Activated naive CD4-positive, alpha-beta T cell treated with anti-CD3 and anti-CD28 coated beads for 36 hours (primary cell): ENCODE results near the gene GHRHR. TPM values are rescaled to one million over a fixed set of nuclear protein-coding genes. Genes with fewer than 3 reads are reported as not detected.

ENCODE experiments used
- CTCF ChIA-PET: fragments of 350-600 bp; sonication (Branson Sonifier 250); formaldehyde crosslinking; loops from one replicate; lab custom pipeline; 2021; ENCODE audit warnings: antibody characterized with exemption; lab: Charles Lee
- DNase-seq: peaks from one replicate; pipeline ENCODE4 v3.0.0-alpha.2; 2020
- H3K27ac Mint-ChIP-seq: one replicate; pipeline ENCODE4 v1.8.0; 2021; ENCODE audit warnings: mild to moderate bottlenecking, mixed read lengths
- H3K27me3 Mint-ChIP-seq: one replicate; pipeline ENCODE4 v1.8.0; 2021; ENCODE audit warnings: low read depth, mixed read lengths
- H3K36me3 Mint-ChIP-seq: one replicate; pipeline ENCODE4 v1.8.0; 2021; ENCODE audit warnings: low read depth, mixed read lengths
- H3K4me1 Mint-ChIP-seq: one replicate; pipeline ENCODE4 v1.8.0; 2021; ENCODE audit warnings: low read depth, mixed read lengths
- H3K4me3 Mint-ChIP-seq: one replicate; pipeline ENCODE4 v1.8.0; 2021; ENCODE audit warnings: mild to moderate bottlenecking, moderate library complexity, mixed read lengths
- H3K9me3 Mint-ChIP-seq: one replicate; pipeline ENCODE4 v1.8.0; 2021; ENCODE audit warnings: mixed read lengths
- intact Hi-C: fragments of 100-400 bp; cut with micrococcal nuclease; formaldehyde crosslinking; loops from one replicate; pipeline ENCODE4 v1.15.1; 2023
- total RNA-seq, 2 experiments: library from RNA; stranded (reverse); gene quantifications; one replicate each; pipeline ENCODE4 v1.2.3, GENCODE V29; 2021

Gene GHRHR
- not detected for total RNA-seq

DNA sequence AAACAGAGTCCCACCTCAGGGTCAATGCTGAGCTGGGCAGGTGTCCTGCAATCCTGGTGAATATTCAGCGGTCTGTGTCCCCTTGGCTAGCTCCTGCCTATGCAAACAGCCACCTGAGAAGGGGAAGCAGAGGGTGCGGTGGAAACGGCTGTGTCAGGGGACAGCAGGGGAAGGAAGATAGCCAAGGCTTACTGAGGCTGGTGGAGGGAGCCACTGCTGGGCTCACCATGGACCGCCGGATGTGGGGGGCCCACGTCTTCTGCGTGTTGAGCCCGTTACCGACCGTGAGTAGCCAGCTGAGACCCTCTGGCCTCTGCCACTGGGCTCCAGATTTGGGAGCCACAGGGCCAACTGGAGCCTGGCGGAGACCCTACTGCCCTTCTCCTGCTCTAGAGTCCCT is at the start of gene GHRHR:
GHRHR (plus strand) TSS at position 112 of the 400 bp plus-strand sequence; CDS start at position 228, 116 bp downstream.
- Mint-ChIP-seq H3K9me3 (no peaks in the 10 kb centered on the region), H3K27me3 (peaks cover 13% of the 10 kb centered on the region), H3K36me3 (no peaks in the 10 kb centered on the region), H3K27ac (no peak within 1 kb of the TSS), H3K4me1 (no peaks in the 10 kb centered on the region), H3K4me3 (no peak within 1 kb of the TSS)
- no peak for DNase-seq
- CTCF ChIA-PET, result interaction anchor here (1.6 kb wide), 1 partner anchor 25 kb away, joined by 3 read pairs; no protein-coding TSS in a partner anchor
- intact Hi-C loops, result no loop called here

DNA sequence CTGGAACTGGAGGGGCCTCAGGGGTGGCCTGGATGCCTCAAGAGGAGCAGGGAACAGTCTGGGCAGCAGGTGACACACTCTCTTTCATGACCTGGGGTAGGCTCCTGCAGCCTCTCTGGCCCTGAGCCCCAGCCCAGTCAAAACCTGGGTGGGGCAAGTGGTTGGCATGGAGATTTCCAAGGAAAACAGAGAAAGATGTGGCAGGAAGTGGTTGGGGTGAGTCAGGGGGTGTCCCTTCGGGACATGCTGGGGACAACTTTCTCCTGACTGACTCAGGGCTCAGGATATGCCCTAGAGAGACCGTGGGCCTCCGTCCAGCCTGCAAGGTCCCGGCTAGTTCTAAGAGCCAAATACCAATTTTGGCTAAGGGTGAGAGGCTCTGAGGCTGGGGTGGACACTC is 49.2 kb upstream of the GHRHR start:
- no peaks in the 10 kb centered on the region for H3K36me3 Mint-ChIP-seq
- H3K9me3 Mint-ChIP-seq, result no peaks in the 10 kb centered on the region
- H3K4me3 Mint-ChIP-seq, result no peak overlapping the region
- H3K4me1 Mint-ChIP-seq, result no peaks in the 10 kb centered on the region
- H3K27ac Mint-ChIP-seq, result no peak overlapping the region
- no peaks in the 10 kb centered on the region for H3K27me3 Mint-ChIP-seq
- intact Hi-C loops, result no loop called here
- peak; percentile 26 for DNase-seq
- CTCF ChIA-PET, result no interaction called here

DNA sequence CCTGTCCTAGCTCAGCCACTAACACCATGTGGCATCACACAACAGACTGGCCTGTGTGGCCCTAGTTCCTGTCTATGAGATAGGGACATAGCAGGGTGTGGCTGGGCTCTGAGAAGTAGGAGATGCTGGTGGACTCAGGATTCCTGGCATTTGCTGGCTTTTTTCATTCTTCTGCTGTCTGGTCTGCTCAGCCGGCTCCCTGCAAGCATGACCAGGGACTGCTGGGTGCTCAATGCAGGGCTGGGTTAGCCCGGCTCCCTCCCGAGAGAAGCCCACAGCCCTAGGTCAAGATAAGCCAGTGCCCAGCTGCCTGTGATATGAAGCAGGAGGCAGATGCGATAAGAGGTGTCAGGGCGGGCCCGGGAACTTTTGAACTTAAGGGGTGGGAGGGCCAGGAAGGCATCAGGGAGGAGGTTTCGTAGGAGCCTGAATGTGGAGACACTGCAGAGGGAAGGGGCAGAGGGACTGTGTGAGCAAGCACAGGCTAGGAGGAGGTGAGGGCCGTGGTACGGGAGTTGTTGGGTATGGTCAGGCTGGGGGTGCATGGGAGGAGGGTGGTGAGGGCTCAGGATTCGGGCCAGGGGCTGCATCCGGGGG is 48.6 kb upstream of the GHRHR start:
- H3K27ac Mint-ChIP-seq, result no peak overlapping the region
- no peak overlapping the region for H3K4me3 Mint-ChIP-seq
- intact Hi-C loops, result no loop called here
- CTCF ChIA-PET, result no interaction called here
- no peaks in the 10 kb centered on the region for H3K9me3 Mint-ChIP-seq
- no peaks in the 10 kb centered on the region for H3K27me3 Mint-ChIP-seq
- DNase-seq, result no peak
- H3K36me3 Mint-ChIP-seq, result no peaks in the 10 kb centered on the region
- no peaks in the 10 kb centered on the region for H3K4me1 Mint-ChIP-seq

DNA sequence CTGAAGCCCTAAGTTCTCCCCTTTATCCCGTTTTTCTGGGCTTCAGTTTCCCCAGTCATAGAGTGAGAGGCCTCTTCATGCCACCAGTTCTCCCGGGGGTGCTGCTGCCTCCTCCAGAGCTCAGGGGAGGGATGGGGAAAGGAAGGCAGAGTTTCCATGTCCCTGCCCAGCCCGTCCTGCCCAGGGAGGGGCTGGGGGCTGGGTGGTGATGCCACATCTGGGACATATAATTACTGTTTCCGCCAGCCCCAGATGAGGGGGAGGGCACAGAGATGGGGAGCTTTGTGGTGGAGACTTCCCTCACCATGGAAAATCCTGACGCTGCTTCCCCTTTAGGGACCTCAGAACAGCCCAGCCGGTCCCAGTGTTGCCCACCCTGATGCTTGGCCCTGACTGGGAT is 48.0 kb upstream of the GHRHR start:
- CTCF ChIA-PET, result no interaction called here
- intact Hi-C loops, result no loop called here

DNA sequence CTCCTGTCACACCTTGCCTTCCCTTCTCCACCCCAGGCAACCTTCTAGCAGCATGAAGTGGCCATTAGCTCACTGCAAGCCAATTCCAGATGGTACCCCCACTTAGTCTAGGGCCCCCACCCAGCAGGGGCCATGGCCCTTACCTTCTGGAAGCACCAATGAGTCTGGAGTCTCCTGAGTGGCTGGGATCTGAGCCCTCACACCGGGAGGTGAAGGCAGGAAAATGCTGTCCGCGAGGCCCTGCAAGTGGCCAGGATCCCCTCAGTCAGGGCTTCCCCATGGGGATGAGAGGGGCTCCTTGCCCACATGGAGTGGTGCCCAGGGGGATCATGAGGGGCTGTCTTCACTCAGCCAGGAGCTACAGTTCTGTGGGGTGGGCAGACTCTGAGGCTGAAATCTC is 47.5 kb upstream of the GHRHR start:
- Mint-ChIP-seq H3K9me3 (no peaks in the 10 kb centered on the region), H3K36me3 (no peaks in the 10 kb centered on the region), H3K4me1 (no peaks in the 10 kb centered on the region), H3K27ac (no peak overlapping the region), H3K4me3 (no peak overlapping the region), H3K27me3 (no peaks in the 10 kb centered on the region)
- CTCF ChIA-PET, result no interaction called here
- no peak for DNase-seq
- intact Hi-C loops, result no loop called here

More for the DNA sequence above, 48.0 kb upstream of the GHRHR start:
- Mint-ChIP-seq H3K27me3 (no peaks in the 10 kb centered on the region), H3K9me3 (no peaks in the 10 kb centered on the region), H3K4me1 (no peaks in the 10 kb centered on the region), H3K27ac (no peak overlapping the region), H3K4me3 (no peak overlapping the region), H3K36me3 (no peaks in the 10 kb centered on the region)
- no peak for DNase-seq

DNA sequence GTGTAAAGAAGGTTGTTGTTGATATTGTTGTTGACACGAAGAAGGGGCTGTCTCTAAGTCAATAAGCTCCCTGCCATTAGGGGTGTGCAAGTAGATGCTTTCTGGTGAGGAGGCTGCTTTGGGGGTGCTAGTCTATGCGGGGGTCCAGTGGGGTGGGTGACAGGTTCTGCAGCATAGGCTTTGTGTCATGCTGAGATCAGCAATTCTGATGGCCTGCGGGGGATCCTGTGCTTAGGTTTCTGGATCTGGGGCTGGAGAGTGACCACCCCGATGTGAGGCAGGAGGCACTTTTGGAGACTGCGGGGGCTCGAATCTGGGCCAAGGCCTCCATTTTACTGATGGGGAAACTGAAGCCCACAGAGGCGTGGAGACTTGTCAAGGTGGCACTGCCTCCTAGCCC is 47.0 kb upstream of the GHRHR start:
- CTCF ChIA-PET, result no interaction called here
- Mint-ChIP-seq H3K27ac (no peak overlapping the region), H3K27me3 (no peaks in the 10 kb centered on the region), H3K9me3 (no peaks in the 10 kb centered on the region), H3K4me1 (no peaks in the 10 kb centered on the region), H3K4me3 (no peak overlapping the region), H3K36me3 (no peaks in the 10 kb centered on the region)
- no peak for DNase-seq
- intact Hi-C loops, result no loop called here

DNA sequence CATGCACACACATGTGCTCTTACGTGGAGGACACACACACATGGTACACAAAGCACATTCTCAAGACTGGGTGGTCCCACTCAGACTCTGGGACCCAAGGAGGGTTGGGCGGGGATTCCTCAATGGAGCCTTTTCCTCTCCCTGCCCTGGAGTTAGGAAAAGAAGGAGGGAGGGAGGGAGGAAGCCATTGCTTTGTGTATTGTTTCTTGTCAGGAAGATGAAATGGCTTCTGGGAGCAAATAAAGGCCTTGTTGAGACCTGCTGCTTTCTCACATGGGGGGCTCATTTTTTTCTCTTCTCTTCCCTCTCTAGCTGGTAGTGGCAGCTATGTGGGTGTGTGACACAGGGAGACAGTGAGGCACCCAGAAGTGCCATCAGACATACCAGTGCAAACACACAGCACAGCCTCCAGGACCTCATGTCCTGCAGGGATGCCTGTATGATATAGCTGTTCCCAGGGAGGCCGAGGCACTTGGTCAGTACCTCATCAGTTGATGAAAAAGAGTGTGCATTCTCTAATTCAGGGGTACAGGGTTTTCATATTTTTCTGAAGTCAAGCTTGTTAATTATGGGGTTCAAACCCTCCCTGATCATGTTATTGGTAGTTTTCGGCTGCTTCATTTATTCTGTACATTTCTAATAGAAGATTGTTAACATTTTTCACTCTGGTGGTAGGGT is 46.4 kb upstream of the GHRHR start:
- Mint-ChIP-seq H3K27me3 (no peaks in the 10 kb centered on the region), H3K27ac (no peak overlapping the region)
- CTCF ChIA-PET, result no interaction called here

DNA sequence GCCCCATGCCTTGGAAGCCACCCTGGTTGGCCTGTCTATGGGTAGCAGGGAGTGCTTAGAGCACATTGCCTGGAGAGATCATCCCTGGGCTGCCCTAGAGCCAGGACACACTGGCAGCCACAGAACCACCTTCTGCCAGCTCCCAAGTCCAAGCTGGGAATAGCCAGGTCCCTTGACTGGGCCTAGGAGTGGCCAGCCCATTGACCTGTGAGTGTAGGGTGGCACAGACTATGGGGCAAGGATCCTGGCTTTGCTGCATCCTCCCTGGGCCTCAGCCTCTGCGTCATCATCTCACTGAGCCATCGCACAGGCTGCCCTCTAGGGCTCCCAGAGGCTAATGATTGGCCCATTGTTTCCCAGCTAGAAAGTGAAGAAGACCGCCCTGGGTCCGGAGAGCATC is 45.1 kb upstream of the GHRHR start:
- no peak for DNase-seq
- Mint-ChIP-seq H3K4me1 (no peaks in the 10 kb centered on the region), H3K36me3 (no peaks in the 10 kb centered on the region), H3K27me3 (no peaks in the 10 kb centered on the region), H3K4me3 (no peak overlapping the region), H3K27ac (no peak overlapping the region), H3K9me3 (no peaks in the 10 kb centered on the region)
- intact Hi-C loops, result no loop called here
- CTCF ChIA-PET, result no interaction called here

More for the DNA sequence above, 46.4 kb upstream of the GHRHR start:
- no peaks in the 10 kb centered on the region for H3K36me3 Mint-ChIP-seq
- intact Hi-C loops, result no loop called here
- H3K9me3 Mint-ChIP-seq, result no peaks in the 10 kb centered on the region
- no peak overlapping the region for H3K4me3 Mint-ChIP-seq
- H3K4me1 Mint-ChIP-seq, result no peaks in the 10 kb centered on the region
- DNase-seq, result no peak

DNA sequence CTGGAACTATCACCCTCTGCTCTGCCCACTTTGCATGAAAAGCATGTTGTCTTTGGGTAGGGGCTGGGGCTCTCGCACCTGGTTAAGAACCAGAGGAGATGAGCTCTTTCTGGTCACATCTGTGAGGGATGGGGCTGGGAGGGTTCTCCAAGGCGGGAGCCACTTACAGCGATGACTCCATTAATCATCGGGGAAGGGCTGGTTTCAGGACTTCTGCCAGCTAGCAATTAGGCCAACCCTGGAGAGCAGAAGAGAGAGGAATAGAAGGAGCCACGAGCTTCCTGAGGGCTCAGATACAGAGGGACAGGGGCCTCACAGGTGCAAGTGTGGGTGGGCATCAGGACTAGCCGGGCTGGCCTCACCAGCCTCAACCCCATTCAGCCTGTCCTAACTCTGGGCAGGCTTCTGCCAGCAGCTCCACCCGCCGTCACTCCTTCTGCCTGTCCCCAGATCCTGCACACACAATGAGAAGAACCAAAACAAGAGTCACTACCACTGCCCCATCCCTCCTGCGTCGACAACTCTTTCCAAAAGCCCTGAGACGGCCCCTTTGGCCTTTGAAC is 43.7 kb upstream of the GHRHR start:
- no peaks in the 10 kb centered on the region for H3K9me3 Mint-ChIP-seq
- H3K4me1 Mint-ChIP-seq, result no peaks in the 10 kb centered on the region
- intact Hi-C loops, result no loop called here
- no peak overlapping the region for H3K4me3 Mint-ChIP-seq
- no peak overlapping the region for H3K27ac Mint-ChIP-seq
- no peaks in the 10 kb centered on the region for H3K36me3 Mint-ChIP-seq
- DNase-seq, result no peak
- CTCF ChIA-PET, result no interaction called here
- H3K27me3 Mint-ChIP-seq, result no peaks in the 10 kb centered on the region

DNA sequence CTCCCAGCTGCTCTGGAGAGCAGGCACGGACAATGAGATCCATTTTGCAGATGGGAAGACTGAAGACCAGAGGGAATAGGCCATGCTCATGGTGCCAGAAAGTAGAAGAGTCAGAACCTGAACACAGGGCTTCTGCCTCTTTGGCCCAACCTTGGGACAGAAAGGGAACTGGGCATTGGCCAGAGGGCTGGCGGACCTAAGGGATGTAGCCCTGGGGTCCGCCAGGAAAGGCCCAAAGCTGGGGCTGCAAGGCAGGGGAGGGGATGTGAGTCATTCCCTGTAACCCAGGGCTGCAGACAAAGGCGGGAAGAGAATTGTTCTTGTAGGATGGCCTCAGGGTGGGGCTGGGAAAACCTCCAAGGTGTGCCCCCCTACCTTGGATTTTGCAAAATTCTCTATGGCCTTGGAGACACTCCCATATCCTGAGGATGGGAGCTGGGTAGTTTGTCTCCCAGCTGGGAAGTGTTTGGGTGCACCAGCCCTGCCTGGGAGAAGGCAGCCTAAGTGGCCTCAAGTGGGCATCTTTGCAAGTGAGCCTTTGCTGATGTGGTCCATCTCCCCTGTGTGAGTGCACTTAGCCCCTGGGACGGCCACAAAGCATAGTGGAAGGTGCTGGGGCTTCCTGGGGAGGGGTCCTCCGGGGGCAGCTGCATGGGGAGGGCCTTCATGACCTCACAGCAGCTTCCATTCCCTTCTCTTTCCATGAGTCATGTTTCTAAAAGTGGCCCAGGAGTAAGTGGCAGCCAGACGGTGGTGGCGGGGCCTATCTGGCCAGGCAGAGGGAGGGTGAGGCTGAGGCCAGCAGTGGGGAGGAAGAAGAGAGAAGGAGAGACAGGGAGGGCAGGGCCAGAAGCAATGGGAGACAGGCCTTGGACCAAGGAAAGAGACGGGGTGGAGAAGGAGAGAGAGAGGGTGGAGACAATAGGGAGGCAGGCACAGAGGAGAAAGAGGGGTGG is 42.9 kb upstream of the GHRHR start:
- CTCF ChIA-PET, result no interaction called here
- Mint-ChIP-seq H3K27me3 (no peaks in the 10 kb centered on the region), H3K9me3 (no peaks in the 10 kb centered on the region), H3K27ac (no peak overlapping the region), H3K36me3 (no peaks in the 10 kb centered on the region), H3K4me3 (no peak overlapping the region), H3K4me1 (no peaks in the 10 kb centered on the region)
- peak; percentile 2 for DNase-seq
- intact Hi-C loops, result no loop called here

DNA sequence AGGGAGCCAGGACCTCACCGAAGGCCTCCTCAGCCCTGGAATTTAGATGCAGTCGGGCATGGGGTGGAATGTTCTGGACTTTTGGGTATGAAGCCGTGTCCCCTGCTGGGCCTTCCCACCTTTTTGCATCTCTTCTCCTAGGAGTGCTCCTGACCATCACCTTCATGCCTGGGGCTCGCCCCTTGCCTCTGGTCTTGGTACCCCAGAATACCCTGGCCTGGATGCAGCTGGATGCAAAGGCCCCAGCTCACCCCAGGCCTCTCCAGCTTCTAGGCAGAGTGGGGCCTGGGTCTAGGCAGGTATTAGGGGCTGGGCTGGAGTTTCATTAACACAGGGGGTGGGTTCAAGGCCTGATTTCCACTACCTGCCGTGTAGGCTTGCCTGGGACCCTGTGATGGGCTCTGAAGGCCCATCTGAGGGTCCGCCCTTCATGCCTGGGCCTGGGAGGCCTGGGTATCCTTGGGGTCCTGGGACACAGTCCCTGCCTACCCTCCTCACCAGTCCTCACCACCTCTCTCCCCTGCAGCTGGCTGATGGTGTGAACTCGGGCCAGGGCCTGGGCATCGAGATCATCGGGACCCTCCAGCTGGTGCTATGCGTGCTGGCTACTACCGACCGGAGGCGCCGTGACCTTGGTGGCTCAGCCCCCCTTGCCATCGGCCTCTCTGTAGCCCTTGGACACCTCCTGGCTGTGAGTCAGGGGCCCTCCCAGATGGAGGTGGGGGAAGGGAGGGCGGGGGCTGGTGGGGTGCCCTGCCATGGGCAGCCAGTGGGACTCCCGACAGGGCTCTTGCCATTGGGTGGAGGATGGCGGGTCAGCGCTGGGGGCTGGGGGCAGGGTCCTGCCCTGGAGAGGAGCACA is 42.0 kb upstream of the GHRHR start:
- Mint-ChIP-seq H3K4me3 (no peak overlapping the region), H3K27me3 (no peaks in the 10 kb centered on the region), H3K36me3 (no peaks in the 10 kb centered on the region), H3K9me3 (no peaks in the 10 kb centered on the region), H3K27ac (no peak overlapping the region), H3K4me1 (no peaks in the 10 kb centered on the region)
- intact Hi-C loops, result no loop called here
- CTCF ChIA-PET, result interaction anchor here (2.4 kb wide), 1 partner anchor 17 kb away, joined by 6 read pairs; no protein-coding TSS in a partner anchor
- peak; percentile 1 for DNase-seq
